Bronchial epithelial cell (primary cell): ENCODE results near the gene LARP1. TPM values are rescaled to one million over a fixed set of nuclear protein-coding genes. Genes with fewer than 3 reads are reported as not detected.
A peak's percentile ranks its signal among the peaks of the same experiment; 100 is the strongest.

Source experiments
- DNase-seq: peaks from one replicate; pipeline ENCODE4 v3.0.0-alpha.2; 2010; ENCODE audit warnings: low read depth
- FAIRE-seq: peaks from 2 replicates; lab custom pipeline; 2011; peaks lifted over from hg19 to GRCh38; lab: Jason Lieb, UNC
- H3K27me3 ChIP-seq: 2 replicates; pipeline ENCODE4 v1.5.1; 2011; ENCODE audit warnings: low read length; ENCODE audit not compliant: control insufficient read depth, insufficient read depth
- H3K36me3 ChIP-seq: 2 replicates; pipeline ENCODE4 v1.5.1; 2011; ENCODE audit warnings: low read length; ENCODE audit not compliant: control insufficient read depth, insufficient read depth
- H3K4me3 ChIP-seq: 2 replicates; pipeline ENCODE4 v1.5.1; 2011; ENCODE audit warnings: mild to moderate bottlenecking, low read depth, low read length, control low read depth
- CTCF ChIP-seq: IDR thresholded peaks from 2 replicates; pipeline ENCODE4 v1.5.1; 2011; ENCODE audit warnings: mild to moderate bottlenecking, moderate library complexity, low read length, control low read depth, inconsistent platforms; ENCODE audit not compliant: insufficient read depth, severe bottlenecking
- total RNA-seq: library from RNA; depleted of rRNA; stranded (reverse); fragments of >200 nt; gene quantifications from 2 replicates; pipeline ENCODE4 v1.2.1, GENCODE V29; 2014

LARP1 gene
- total RNA-seq, 1 donor from 2014 or later = 42.6 TPM

- Histone ChIP-seq H3K27me3 (no peaks in the 10 kb centered on the region), H3K4me3 (peak within 1 kb of the TSS; percentile 74), H3K36me3 (peaks cover 3% of the 10 kb centered on the region)
- FAIRE-seq (no peak), DNase-seq (peak; percentile 79)
- TF ChIP-seq CTCF = no peak
These were observed 103.3 kb downstream of the LARP1 start, which contains the start of gene CNOT8 for GRCh38 chr5:154858297-154858971. TSS of gene CNOT8 (plus strand) at chr5:154858627. CDS start at chr5:154863279, 4,652 bp downstream.

- DNase-seq = peak; percentile 29
- no peak for TF ChIP-seq CTCF
- Histone ChIP-seq H3K27me3 (no peaks in the 10 kb centered on the region), H3K4me3 (peak overlapping the region; percentile 74), H3K36me3 (peaks cover 3% of the 10 kb centered on the region)
- FAIRE-seq = no peak
These were observed 104.0 kb downstream of the LARP1 start for GRCh38 chr5:154858972-154859871.

GRCh38 chr5:154860123-154860522 lies 104.9 kb downstream of the LARP1 start:
- FAIRE-seq = no peak
- TF ChIP-seq CTCF = no peak

GRCh38 chr5:154860765-154861164 lies 105.6 kb downstream of the LARP1 start:
- FAIRE-seq (no peak), DNase-seq (no peak)
- Histone ChIP-seq H3K27me3 (no peaks in the 10 kb centered on the region), H3K4me3 (no peak overlapping the region), H3K36me3 (peaks cover 3% of the 10 kb centered on the region)
- TF ChIP-seq CTCF = no peak

More at GRCh38 chr5:154860123-154860522, 104.9 kb downstream of the LARP1 start:
- peak; percentile 75 for DNase-seq
- no peaks in the 10 kb centered on the region for H3K27me3 ChIP-seq
- peaks cover 3% of the 10 kb centered on the region for H3K36me3 ChIP-seq
- H3K4me3 ChIP-seq = peak overlapping the region; percentile 74

GRCh38 chr5:154861946-154862345 lies 106.8 kb downstream of the LARP1 start:
- TF ChIP-seq CTCF = no peak
- DNase-seq (no peak), FAIRE-seq (no peak)
- H3K4me3 ChIP-seq = no peak overlapping the region
- no peaks in the 10 kb centered on the region for H3K27me3 ChIP-seq
- H3K36me3 ChIP-seq = peaks cover 5% of the 10 kb centered on the region
